Measurements from ENCODE around the gene RPL3.

Gene RPL3

GRCh38 chr22:39299829-39300178 is 19.6 kb downstream of the RPL3 start:
- no peak overlapping the region for H2AFZ ChIP-seq (ENCODE audit: low read length)

GRCh38 chr22:39298241-39298987 is 21.0 kb downstream of the RPL3 start:
- TF ChIP-seq EZH2 (IDR thresholded peaks at IDR 0.05; ENCODE audit: borderline replicate concordance, low read length): no peak
- TF ChIP-seq CTCF (IDR thresholded peaks at IDR 0.05; ENCODE audit: low read length): no peak
- Histone ChIP-seq H3K9me3 (ENCODE audit: low read length) (no peaks in the 10 kb centered on the region), H3F3A (ENCODE audit: insufficient read depth, low read length) (no peaks in the 10 kb centered on the region), H3K27me3 (ENCODE audit: insufficient read depth, low read length) (peaks cover 5% of the 10 kb centered on the region; the same call in 1 of the 2 replicates), H3K27ac (ENCODE audit: low read depth, low read length, poor library complexity, severe bottlenecking) (no peak overlapping the region), H3K4me2 (ENCODE audit: low read length) (no peak overlapping the region), H3K79me2 (ENCODE audit: insufficient read depth, low read length) (no peaks in the 10 kb centered on the region), H3K9me2 (ENCODE audit: low read depth, low read length) (no peaks in the 10 kb centered on the region), H3K36me3 (ENCODE audit: insufficient read depth, low read length) (no peaks in the 10 kb centered on the region), H3K4me1 (ENCODE audit: insufficient read depth, low read length, severe bottlenecking) (peaks cover 8% of the 10 kb centered on the region), H2AFZ (ENCODE audit: low read length) (no peak overlapping the region), H3K4me3 (ENCODE audit: low read depth, low read length, poor library complexity, severe bottlenecking) (no peak overlapping the region), H4K20me1 (ENCODE audit: insufficient read depth, low read length) (no peaks in the 10 kb centered on the region), H3K9ac (ENCODE audit: low read length) (no peak overlapping the region)

More at GRCh38 chr22:39299829-39300178, 19.6 kb downstream of the RPL3 start:
- no peak for TF ChIP-seq CTCF (IDR thresholded peaks at IDR 0.05; ENCODE audit: low read length)
- H3K4me2 ChIP-seq (ENCODE audit: low read length): no peak overlapping the region
- H3K27me3 ChIP-seq (ENCODE audit: insufficient read depth, low read length): peaks cover 5% of the 10 kb centered on the region; the same call in 1 of the 2 replicates
- no peaks in the 10 kb centered on the region for H3K79me2 ChIP-seq (ENCODE audit: insufficient read depth, low read length)
- H3K9me3 ChIP-seq (ENCODE audit: low read length): no peaks in the 10 kb centered on the region
- no peaks in the 10 kb centered on the region for H3K36me3 ChIP-seq (ENCODE audit: insufficient read depth, low read length)
- no peaks in the 10 kb centered on the region for H4K20me1 ChIP-seq (ENCODE audit: insufficient read depth, low read length)
- no peaks in the 10 kb centered on the region for H3F3A ChIP-seq (ENCODE audit: insufficient read depth, low read length)
- H3K4me3 ChIP-seq (ENCODE audit: low read depth, low read length, poor library complexity, severe bottlenecking): no peak overlapping the region
- H3K9ac ChIP-seq (ENCODE audit: low read length): no peak overlapping the region
- H3K27ac ChIP-seq (ENCODE audit: low read depth, low read length, poor library complexity, severe bottlenecking): no peak overlapping the region
- H3K4me1 ChIP-seq (ENCODE audit: insufficient read depth, low read length, severe bottlenecking): peaks cover 8% of the 10 kb centered on the region
- no peaks in the 10 kb centered on the region for H3K9me2 ChIP-seq (ENCODE audit: low read depth, low read length)

GRCh38 chr22:39297490-39298240 is 21.8 kb downstream of the RPL3 start:
- Histone ChIP-seq H3K4me2 (ENCODE audit: low read length) (no peak overlapping the region), H4K20me1 (ENCODE audit: insufficient read depth, low read length) (no peaks in the 10 kb centered on the region), H3K27ac (ENCODE audit: low read depth, low read length, poor library complexity, severe bottlenecking) (no peak overlapping the region), H3K9me3 (ENCODE audit: low read length) (no peaks in the 10 kb centered on the region), H3K79me2 (ENCODE audit: insufficient read depth, low read length) (no peaks in the 10 kb centered on the region), H3K4me3 (ENCODE audit: low read depth, low read length, poor library complexity, severe bottlenecking) (no peak overlapping the region), H3K27me3 (ENCODE audit: insufficient read depth, low read length) (peaks cover 5% of the 10 kb centered on the region; the same call in 1 of the 2 replicates), H3K36me3 (ENCODE audit: insufficient read depth, low read length) (no peaks in the 10 kb centered on the region), H2AFZ (ENCODE audit: low read length) (no peak overlapping the region), H3F3A (ENCODE audit: insufficient read depth, low read length) (no peaks in the 10 kb centered on the region), H3K9me2 (ENCODE audit: low read depth, low read length) (no peaks in the 10 kb centered on the region), H3K4me1 (ENCODE audit: insufficient read depth, low read length, severe bottlenecking) (peaks cover 8% of the 10 kb centered on the region), H3K9ac (ENCODE audit: low read length) (no peak overlapping the region)
- TF ChIP-seq CTCF (IDR thresholded peaks at IDR 0.05; ENCODE audit: low read length): no peak
- TF ChIP-seq EZH2 (IDR thresholded peaks at IDR 0.05; ENCODE audit: borderline replicate concordance, low read length): no peak

Measured in OCI-LY1 (cell line).